ENCODE data around the gene KIAA0753.

Gene KIAA0753

GRCh38 chr17:6670571-6670970, 30.1 kb upstream of the KIAA0753 start:
- DNase-seq (ENCODE audit: low spot score), result no peak
- in situ Hi-C loops (cut with MboI; ENCODE audit: low pct_unique_long_range_greater_than_20kb, low sequenced_read_pairs, unreplicated experiment), result loop anchor here (25.0 kb wide), 1 partner anchor 167 kb away; the partner anchor contains the start of gene TEKT1
- TF ChIP-seq CTCF (IDR thresholded peaks at IDR 0.05; ENCODE audit: extremely low read depth, insufficient read depth, missing control alignments), result no peak

- in situ Hi-C loops (cut with MboI; ENCODE audit: low pct_unique_long_range_greater_than_20kb, low sequenced_read_pairs, unreplicated experiment), result loop anchor here (10.0 to 25.0 kb wide), 2 partner anchors 168 to 335 kb away; partner anchors contain the start of gene TEKT1
- DNase-seq (ENCODE audit: low spot score), result no peak
These were observed 29.1 kb upstream of the KIAA0753 start for GRCh38 chr17:6669479-6670212.

GRCh38 chr17:6668727-6669425, 28.4 kb upstream of the KIAA0753 start:
- no peak for TF ChIP-seq CTCF (IDR thresholded peaks at IDR 0.05; ENCODE audit: extremely low read depth, insufficient read depth, missing control alignments)
- no peak for DNase-seq (ENCODE audit: low spot score)
- in situ Hi-C loops (cut with MboI; ENCODE audit: low pct_unique_long_range_greater_than_20kb, low sequenced_read_pairs, unreplicated experiment), result loop anchor here (10.0 to 25.0 kb wide), 2 partner anchors 168 to 336 kb away; partner anchors contain the start of gene TEKT1

More at GRCh38 chr17:6669479-6670212, 29.1 kb upstream of the KIAA0753 start:
- TF ChIP-seq CTCF (IDR thresholded peaks at IDR 0.05; ENCODE audit: extremely low read depth, insufficient read depth, missing control alignments), result no peak

GRCh38 chr17:6668219-6668618, 27.7 kb upstream of the KIAA0753 start:
- in situ Hi-C loops (cut with MboI; ENCODE audit: low pct_unique_long_range_greater_than_20kb, low sequenced_read_pairs, unreplicated experiment), result loop anchor here (10.0 to 25.0 kb wide), 2 partner anchors 169 to 337 kb away; partner anchors contain the start of gene TEKT1
- no peak for DNase-seq (ENCODE audit: low spot score)

GRCh38 chr17:6667516-6667915, 27.0 kb upstream of the KIAA0753 start:
- in situ Hi-C loops (cut with MboI; ENCODE audit: low pct_unique_long_range_greater_than_20kb, low sequenced_read_pairs, unreplicated experiment), result loop anchor here (10.0 to 25.0 kb wide), 2 partner anchors 170 to 337 kb away; partner anchors contain the start of gene TEKT1
- DNase-seq (ENCODE audit: low spot score), result no peak
- no peak for TF ChIP-seq CTCF (IDR thresholded peaks at IDR 0.05; ENCODE audit: extremely low read depth, insufficient read depth, missing control alignments)

More at GRCh38 chr17:6668219-6668618, 27.7 kb upstream of the KIAA0753 start:
- TF ChIP-seq CTCF (IDR thresholded peaks at IDR 0.05; ENCODE audit: extremely low read depth, insufficient read depth, missing control alignments), result no peak

- in situ Hi-C loops (cut with MboI; ENCODE audit: low pct_unique_long_range_greater_than_20kb, low sequenced_read_pairs, unreplicated experiment), result loop anchor here (10.0 to 25.0 kb wide), 2 partner anchors 171 to 338 kb away; partner anchors contain the start of gene TEKT1
- TF ChIP-seq CTCF (IDR thresholded peaks at IDR 0.05; ENCODE audit: extremely low read depth, insufficient read depth, missing control alignments), result no peak
- no peak for DNase-seq (ENCODE audit: low spot score)
These were observed 26.0 kb upstream of the KIAA0753 start for GRCh38 chr17:6666557-6666956.
